Smooth muscle cell (in vitro differentiated cells): Measurements from ENCODE around the gene RPS10. TPM values are rescaled to one million over a fixed set of nuclear protein-coding genes. Genes with fewer than 3 reads are reported as not detected.

Source experiments
- DNase-seq: peaks from one replicate; lab custom pipeline; 2025; ENCODE audit not compliant: unreplicated experiment; lab: John Stamatoyannopoulos, UW
- H2AFZ ChIP-seq: fragments of 200-600 bp; sonication (generic); 2 replicates; pipeline ENCODE4 v1.6.0; 2016; ENCODE audit warnings: antibody characterized with exemption, low read depth, mild to moderate bottlenecking
- H3F3A ChIP-seq: fragments of 200-600 bp; sonication (generic); 2 replicates; pipeline ENCODE4 v1.6.0; 2017; ENCODE audit warnings: antibody characterized with exemption, low read depth
- H3K27ac ChIP-seq: fragments of 200-600 bp; sonication (generic); 2 replicates; pipeline ENCODE4 v1.5.1; 2016; ENCODE audit warnings: low read depth, mild to moderate bottlenecking
- H3K27me3 ChIP-seq: fragments of 200-600 bp; sonication (generic); 2 replicates; pipeline ENCODE4 v1.6.1; 2016; ENCODE audit warnings: low read depth, mild to moderate bottlenecking
- H3K36me3 ChIP-seq: fragments of 200-600 bp; sonication (generic); 2 replicates; pipeline ENCODE4 v1.5.1; 2016; ENCODE audit warnings: low read depth
- H3K4me1 ChIP-seq: fragments of 200-600 bp; sonication (generic); 2 replicates; pipeline ENCODE4 v1.5.1; 2016; ENCODE audit warnings: low read depth
- H3K4me2 ChIP-seq: fragments of 200-600 bp; sonication (generic); 2 replicates; pipeline ENCODE4 v1.6.0; 2016; ENCODE audit warnings: mild to moderate bottlenecking
- H3K4me3 ChIP-seq: fragments of 200-600 bp; sonication (generic); 2 replicates; pipeline ENCODE4 v1.5.1; 2016; ENCODE audit warnings: mild to moderate bottlenecking
- H3K79me2 ChIP-seq: fragments of 200-600 bp; sonication (generic); 2 replicates; pipeline ENCODE4 v1.6.0; 2016; ENCODE audit warnings: low read depth, mild to moderate bottlenecking
- H3K9ac ChIP-seq: fragments of 200-600 bp; sonication (generic); 2 replicates; pipeline ENCODE4 v1.6.0; 2016; ENCODE audit warnings: low read depth
- H3K9me3 ChIP-seq: fragments of 200-600 bp; sonication (generic); replicated peaks from 2 replicates; pipeline ENCODE4 v1.5.1; 2016; ENCODE audit warnings: low read depth
- H4K20me1 ChIP-seq: fragments of 200-600 bp; sonication (generic); 2 replicates; pipeline ENCODE4 v1.6.0; 2016; ENCODE audit warnings: low read depth
- WGBS: methylation state at CpG from one replicate; pipeline ENCODE4 v1.1.7; 2016; ENCODE audit warnings: low lambda C conversion rate; 5-methylcytosine and 5-hydroxymethylcytosine counted together
- polyA plus RNA-seq: library from polyadenylated mRNA; unstranded; fragments of >200 nt; fragmentation: Nextera tagmentation; extraction: Ambion mirVana; gene quantifications from 2 replicates; pipeline ENCODE4 v1.2.1, GENCODE V29; 2016
- total RNA-seq: library from RNA; depleted of rRNA; stranded (reverse); fragments of >200 nt; gene quantifications from 2 replicates; pipeline ENCODE4 v1.2.3, GENCODE V29; 2014
- TF ChIP-seq, protein P1 (sequence below): fragments of 200-600 bp; sonication (generic); IDR thresholded peaks from 2 replicates; pipeline ENCODE4 v1.5.1; 2017; ENCODE audit warnings: borderline replicate concordance, mild to moderate bottlenecking, antibody characterized with exemption; ENCODE audit not compliant: insufficient read depth, poor library complexity, severe bottlenecking

The RPS10 gene
- total RNA-seq (2,106 and 2,498 TPM in 2 replicates), polyA plus RNA-seq (660 and 695 TPM in 2 replicates)

DNA sequence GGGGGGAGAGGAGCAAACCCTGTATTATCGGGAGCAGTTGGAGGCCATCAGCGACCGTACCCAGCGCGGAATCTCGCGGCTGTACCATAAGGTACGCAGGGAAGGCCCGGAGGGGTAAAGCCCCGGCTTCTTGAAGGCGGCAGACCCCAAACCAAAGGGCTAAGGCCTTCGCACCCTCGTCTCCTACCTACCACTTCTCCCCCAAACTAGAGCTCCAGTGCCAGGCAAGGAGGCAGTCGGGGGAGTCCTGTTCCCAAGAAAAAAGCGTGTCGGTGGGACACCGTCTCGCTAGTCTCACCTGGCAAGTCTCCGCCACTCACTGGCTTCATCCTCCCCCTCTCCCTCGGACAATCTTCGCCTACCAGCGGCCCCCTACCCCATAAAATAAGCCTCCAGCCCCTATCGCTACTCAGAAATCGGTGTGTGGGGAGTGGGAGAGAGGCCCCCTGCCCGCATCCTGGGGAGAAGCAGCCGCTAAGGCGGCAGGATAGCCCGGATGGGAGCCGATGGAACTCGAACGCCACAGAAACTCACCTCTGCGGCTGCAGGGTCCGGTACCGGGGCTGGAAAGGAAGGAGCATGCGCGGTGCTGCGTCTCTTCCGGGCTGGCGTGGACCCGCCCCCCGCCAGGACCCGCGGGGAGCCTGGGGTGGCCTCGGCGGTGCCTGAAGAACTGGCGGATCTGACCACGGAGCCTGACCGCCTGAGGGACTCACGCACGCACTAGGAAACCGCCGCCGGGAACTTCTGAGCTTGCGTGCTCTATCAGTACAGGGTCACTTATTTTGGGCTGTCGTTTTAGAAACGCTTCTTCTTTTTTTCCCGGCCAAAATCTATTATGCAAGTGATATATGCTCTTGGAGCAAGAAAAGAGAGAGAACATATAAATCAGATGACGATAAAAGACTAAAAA is at the start of gene RPS10:
RPS10 (minus strand) TSS at position 572 of the 913 bp plus-strand sequence. CDS start 848 bp downstream, outside the sequence.
- Histone ChIP-seq H3K4me1 (peaks cover 14% of the 10 kb centered on the region), H4K20me1 (peaks cover 43% of the 10 kb centered on the region), H3K79me2 (peaks cover 37% of the 10 kb centered on the region), H2AFZ (peak within 1 kb of the TSS; percentile 71), H3K27me3 (no peaks in the 10 kb centered on the region), H3K36me3 (peaks cover 10% of the 10 kb centered on the region), H3K9me3 (no peaks in the 10 kb centered on the region), H3K9ac (peak within 1 kb of the TSS; percentile 98), H3K4me3 (peak within 1 kb of the TSS; percentile 93), H3K27ac (peak within 1 kb of the TSS; percentile 88), H3K4me2 (peak within 1 kb of the TSS; percentile 93), H3F3A (peaks cover 4% of the 10 kb centered on the region)
- TF ChIP-seq, protein P1, sequence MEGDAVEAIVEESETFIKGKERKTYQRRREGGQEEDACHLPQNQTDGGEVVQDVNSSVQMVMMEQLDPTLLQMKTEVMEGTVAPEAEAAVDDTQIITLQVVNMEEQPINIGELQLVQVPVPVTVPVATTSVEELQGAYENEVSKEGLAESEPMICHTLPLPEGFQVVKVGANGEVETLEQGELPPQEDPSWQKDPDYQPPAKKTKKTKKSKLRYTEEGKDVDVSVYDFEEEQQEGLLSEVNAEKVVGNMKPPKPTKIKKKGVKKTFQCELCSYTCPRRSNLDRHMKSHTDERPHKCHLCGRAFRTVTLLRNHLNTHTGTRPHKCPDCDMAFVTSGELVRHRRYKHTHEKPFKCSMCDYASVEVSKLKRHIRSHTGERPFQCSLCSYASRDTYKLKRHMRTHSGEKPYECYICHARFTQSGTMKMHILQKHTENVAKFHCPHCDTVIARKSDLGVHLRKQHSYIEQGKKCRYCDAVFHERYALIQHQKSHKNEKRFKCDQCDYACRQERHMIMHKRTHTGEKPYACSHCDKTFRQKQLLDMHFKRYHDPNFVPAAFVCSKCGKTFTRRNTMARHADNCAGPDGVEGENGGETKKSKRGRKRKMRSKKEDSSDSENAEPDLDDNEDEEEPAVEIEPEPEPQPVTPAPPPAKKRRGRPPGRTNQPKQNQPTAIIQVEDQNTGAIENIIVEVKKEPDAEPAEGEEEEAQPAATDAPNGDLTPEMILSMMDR, result no peak
- DNase-seq, result peak; percentile 80
- 2% methylated on average over 58 of the region's 58 CpGs for WGBS

DNA sequence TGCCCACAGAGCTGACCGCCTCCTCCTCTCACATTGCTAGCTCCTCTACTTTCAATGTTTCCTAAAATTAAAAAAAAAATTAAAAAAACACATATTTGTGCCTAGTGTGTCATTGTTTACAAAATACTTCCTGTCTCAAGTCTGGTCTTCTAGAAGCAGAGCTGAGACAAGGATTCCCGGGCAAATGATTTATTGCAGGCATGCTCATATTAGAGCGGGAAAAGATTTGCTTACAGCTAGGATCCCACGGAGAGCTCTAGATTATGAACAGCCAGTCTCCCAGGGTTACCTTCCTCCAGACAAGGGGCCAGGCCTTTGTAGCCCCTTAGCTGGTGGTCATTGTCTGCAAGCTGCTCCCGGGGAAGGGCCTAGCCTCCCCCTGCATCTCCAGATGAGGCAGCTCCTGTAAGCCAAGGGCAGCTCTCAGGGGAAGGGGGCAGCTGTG is 49.4 kb upstream of the RPS10 start:
- no peaks in the 10 kb centered on the region for H3K9me3 ChIP-seq
- no peaks in the 10 kb centered on the region for H3K36me3 ChIP-seq
- DNase-seq, result no peak
- H3K27me3 ChIP-seq, result no peaks in the 10 kb centered on the region
- no peak overlapping the region for H3K4me3 ChIP-seq
- TF ChIP-seq, protein P1, result no peak
- no peaks in the 10 kb centered on the region for H3K4me1 ChIP-seq
- no peaks in the 10 kb centered on the region for H3F3A ChIP-seq
- no peaks in the 10 kb centered on the region for H4K20me1 ChIP-seq
- H3K79me2 ChIP-seq, result no peaks in the 10 kb centered on the region
- WGBS, result 31% methylated on average over 5 of the region's 5 CpGs
- no peak overlapping the region for H2AFZ ChIP-seq
- peak overlapping the region; percentile 36 for H3K4me2 ChIP-seq
- no peak overlapping the region for H3K9ac ChIP-seq
- no peak overlapping the region for H3K27ac ChIP-seq

DNA sequence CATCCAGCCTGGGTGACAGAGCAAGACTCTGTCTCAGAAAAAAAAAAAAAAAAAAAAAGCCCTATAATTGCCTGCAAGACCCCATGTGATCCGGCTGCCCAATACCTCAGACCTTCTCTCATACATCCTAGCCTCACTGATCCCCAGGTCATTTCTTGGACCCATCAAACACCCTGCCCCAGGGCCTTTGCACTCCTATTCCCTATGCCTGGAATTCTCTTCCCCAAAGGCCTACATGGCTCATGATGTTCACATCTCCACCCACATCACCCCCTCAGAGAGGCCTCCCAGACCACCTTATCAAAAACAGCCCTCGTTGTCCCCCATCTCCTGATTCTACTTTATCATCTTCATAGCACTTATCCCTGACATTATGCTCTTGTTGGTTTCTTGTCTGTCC is 48.9 kb upstream of the RPS10 start:
- Histone ChIP-seq H3K27me3 (no peaks in the 10 kb centered on the region), H3K27ac (no peak overlapping the region), H3K9ac (no peak overlapping the region), H3K4me3 (no peak overlapping the region), H4K20me1 (no peaks in the 10 kb centered on the region), H3K36me3 (no peaks in the 10 kb centered on the region), H3K79me2 (no peaks in the 10 kb centered on the region), H2AFZ (no peak overlapping the region), H3K4me2 (peak overlapping the region; percentile 36), H3K9me3 (no peaks in the 10 kb centered on the region), H3K4me1 (no peaks in the 10 kb centered on the region), H3F3A (no peaks in the 10 kb centered on the region)
- 97% methylated on average over 2 of the region's 2 CpGs for WGBS
- no peak for DNase-seq
- TF ChIP-seq, protein P1, result no peak
